NK-92 (cell line): ENCODE measurements around the gene PPP1R13B.
"Not testable (repeated sequence)": the region's sequence is repeated elsewhere in the genome, so short reads cannot be mapped to it uniquely, and the experiment has no call there.

Experiments used
- DNase-seq: peaks from one replicate; lab custom pipeline; 2025; ENCODE audit not compliant: unreplicated experiment; lab: John Stamatoyannopoulos, UW

Gene PPP1R13B

DNA sequence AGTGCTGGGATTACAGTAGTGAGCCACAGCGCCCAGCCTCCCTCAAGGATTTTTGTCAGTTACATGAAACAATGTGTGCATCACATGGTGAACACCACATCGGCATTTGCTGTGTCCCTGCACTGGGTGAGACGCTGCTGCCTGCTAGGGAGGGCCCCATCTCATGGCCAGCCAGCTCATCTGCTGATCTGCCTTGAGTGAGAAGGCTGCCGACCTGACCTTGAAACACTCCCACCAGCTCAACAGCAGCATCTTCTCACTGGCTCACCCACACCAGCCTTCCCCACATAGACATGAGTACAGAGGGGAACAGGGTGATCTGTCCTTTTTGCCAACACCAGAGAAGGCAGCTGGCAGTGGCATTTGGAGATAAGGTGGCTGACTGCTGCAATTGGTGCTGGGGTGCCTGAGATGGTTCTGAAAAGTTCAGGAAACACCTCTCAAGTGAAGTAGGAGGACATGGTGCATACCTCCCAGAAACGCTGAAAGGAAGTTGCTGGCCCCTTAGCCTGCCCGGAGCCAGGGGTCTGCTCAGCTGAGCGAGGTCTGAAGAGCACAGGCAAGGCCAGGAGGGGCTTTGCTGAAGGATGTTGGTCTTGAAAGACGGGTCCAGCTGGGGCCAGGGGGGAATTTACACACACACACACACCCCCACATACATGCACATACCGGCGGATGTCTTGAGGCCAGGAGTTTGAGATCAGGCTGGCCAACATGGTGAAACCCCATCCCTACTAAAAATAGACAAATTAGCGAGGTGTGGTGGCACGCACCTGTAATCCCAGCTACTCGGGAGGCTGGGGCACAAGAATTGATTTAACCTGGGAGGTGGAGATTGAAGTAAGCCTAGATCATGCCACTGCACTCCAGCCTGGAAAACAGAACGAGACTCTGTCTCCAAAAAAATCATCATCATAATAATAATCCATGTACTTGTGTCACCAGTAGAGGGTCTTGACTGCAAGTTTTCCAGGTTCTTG lies 14.3 kb upstream of the PPP1R13B start:
- DNase-seq = no peak

DNA sequence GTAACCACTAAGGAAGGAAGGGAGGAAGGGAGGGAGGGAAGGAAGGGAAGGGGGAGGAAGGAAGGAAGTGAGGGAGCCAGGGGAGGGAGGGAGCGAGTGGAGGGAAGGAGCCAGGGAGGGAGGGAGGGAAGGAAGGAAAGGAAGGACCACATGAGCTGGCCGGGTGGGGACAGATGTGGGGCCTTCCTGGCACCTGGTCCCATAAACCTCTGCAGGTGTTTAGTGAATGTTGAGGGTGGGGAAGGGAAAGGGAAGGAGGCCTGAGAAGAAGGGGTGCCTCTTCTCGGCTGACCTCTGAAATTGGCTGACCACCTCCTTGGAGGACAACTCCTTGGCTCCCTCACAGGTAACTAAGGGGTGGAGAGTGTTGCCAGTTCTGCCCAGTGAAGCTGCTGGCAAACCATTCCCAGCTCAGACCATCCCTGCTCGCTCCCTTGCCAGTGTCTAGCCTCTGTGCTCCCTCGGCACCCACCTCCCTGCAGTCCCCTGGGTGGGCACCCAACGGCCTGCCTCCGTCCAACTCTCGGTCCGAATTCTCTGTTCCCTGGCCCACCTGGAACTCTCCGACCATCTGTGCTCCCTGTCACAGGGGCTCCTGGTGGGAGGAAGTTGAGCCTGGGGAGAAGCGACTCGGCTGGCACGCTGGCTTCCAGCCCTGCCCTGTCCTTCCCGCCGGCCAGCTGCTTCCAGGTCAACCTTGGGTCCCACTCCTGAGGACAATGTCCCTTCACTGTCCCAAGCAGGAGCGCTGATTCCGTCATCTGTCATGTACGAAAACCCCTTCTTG lies 12.2 kb upstream of the PPP1R13B start:
- no peak for DNase-seq

DNA sequence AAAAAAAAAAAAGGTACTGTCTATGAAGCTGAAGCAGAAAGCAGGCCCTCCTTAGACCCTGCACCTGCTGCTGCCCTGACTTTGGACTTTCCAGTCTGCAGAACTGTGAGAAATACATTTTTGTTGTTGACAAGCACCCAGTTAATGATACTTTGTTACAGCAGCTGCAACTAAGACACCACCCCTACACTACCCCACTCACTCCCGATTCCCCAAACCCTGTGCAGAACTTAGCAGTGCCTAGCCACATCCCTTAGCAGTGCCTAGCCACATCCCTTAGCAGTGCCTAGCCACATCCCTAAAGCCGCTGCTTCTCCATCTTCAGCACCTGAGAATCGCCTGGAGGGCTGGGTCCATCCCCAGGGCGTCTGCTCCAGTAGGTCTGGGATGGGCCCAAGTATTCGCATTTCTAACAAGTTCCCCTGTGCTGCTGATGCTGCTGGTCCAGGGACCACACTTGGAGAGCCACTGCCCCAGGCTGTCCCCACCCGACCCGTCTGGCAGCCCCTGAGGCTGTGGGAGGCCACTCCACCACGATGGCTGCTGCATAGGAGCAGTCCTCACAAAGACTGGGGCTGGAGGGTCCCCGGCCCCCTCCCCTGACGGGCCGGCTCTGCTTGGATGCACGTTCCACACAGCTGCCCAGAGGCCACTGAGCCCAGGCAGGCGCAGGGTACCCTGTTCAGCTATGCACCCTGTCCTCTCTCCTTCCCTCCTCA lies 10.8 kb upstream of the PPP1R13B start:
- DNase-seq = no peak

DNA sequence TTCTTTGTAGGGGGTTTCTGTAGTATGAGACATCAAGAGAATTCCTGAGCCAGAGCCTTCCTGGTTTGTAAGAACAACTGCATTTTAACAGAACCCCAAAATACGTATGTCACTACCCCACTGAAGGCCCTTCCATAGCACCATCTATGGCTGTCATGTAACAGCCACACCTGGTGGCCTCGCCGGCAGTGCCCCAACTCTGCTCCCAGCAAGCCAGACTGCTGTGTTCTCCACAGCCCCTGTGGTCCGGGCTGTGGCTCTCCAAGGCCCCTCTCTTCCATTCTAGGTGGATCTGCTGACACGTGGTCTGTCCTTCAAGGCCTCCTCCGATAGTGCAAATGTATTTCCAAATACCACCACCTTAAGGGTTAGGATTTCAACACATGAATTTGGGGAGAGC lies 9.9 kb upstream of the PPP1R13B start:
- no peak for DNase-seq

DNA sequence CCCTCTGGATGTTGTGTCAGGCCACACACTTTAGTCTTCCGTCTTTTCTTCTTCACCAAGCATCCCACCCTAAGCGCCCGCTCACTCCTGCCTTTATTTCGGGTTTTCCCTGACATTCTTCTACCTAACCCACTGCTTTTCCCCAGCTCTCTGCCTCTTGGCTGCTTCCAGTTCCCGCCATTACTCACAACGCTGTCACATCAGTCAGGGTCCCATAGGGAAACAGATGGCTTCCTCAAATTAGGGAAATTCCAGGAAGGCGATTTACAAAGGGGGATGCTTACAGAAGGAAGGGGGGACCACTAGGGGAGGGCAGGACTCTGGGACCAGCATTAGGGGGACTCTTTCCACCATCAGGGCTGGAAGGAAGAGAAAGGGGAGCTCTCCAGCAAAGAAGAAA lies 9.2 kb upstream of the PPP1R13B start:
- DNase-seq = no peak

DNA sequence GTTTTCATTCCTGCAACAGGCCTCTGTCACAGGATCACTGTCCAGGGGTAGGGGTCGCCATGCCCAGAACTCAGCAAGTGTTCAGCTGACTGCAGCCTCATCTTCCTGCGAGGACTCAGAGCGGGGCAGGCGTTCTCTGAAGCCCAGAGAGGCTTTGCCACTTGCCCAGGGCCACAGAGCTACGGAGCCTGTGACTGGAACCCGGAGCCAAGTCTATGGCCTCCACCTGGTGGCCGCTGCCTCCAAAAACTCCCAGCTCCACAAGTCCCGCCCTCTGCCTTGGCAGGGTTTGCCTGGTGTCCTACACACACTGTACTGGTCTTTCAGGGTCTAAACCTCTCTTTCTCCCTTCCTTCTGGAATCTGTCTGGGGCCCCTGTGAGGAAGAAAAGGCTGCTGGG lies 8.7 kb upstream of the PPP1R13B start:
- no peak for DNase-seq

DNA sequence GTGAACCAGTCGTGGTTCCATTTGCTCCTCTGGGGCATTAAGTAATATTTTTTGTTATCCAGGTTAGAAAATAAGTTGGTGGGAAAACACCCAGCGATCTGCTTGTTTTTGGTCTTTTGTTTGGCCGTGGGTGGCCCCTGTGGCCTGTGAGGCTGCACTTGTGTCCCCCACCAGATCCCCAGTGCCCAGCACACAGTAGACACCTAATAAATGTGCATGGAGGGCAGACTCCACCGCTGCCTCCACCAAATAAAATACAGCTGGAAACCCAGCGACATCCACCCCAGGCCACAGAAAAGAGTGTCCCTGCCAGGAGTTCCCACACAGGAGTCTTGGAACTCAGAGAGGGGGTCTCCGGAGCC lies 8.3 kb upstream of the PPP1R13B start:
- no peak for DNase-seq

DNA sequence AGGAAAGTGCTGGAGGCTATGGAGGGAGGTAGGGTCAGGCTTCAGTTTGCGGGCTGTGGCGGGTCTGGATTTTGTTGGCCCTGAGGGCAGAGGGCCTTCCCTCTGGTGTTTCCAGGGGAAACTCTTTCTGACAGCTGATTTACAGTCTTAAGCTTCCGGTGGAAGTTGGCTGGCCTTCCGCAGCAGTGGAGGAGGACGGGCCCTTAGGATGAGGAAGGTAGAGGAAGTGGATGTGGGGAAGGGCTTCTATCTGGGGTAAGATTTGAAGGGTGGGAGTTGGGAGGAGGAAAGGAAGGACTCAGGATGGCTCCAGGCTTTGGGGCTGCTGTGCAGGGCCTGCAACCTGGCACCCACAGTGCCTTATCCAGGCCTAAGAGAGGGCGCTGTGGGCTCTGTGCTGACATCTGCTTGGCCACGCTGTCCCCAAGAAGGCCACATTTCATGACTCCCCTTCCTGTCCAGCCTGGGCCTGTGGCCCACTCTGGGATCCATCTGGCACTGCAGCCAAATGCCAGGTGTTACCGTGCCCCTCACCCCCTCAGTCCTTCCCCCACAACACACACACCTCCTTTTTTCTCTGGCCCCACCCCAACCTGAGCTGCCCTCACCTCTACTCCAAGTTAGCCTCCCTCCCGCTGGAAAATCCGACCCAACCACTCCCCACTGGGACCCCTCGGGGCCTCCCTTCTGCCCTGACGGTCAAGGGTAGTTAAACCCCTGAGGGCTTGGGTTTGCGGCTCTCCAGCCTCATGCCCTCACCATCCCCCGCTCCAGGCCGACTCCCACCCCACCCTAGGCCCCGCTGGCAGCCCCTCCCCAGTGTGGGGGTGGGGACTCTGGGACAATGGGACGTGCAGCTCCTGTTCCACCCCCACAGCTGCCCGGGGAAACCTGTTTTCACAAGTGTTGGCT lies 7.7 kb upstream of the PPP1R13B start:
- DNase-seq = no peak

DNA sequence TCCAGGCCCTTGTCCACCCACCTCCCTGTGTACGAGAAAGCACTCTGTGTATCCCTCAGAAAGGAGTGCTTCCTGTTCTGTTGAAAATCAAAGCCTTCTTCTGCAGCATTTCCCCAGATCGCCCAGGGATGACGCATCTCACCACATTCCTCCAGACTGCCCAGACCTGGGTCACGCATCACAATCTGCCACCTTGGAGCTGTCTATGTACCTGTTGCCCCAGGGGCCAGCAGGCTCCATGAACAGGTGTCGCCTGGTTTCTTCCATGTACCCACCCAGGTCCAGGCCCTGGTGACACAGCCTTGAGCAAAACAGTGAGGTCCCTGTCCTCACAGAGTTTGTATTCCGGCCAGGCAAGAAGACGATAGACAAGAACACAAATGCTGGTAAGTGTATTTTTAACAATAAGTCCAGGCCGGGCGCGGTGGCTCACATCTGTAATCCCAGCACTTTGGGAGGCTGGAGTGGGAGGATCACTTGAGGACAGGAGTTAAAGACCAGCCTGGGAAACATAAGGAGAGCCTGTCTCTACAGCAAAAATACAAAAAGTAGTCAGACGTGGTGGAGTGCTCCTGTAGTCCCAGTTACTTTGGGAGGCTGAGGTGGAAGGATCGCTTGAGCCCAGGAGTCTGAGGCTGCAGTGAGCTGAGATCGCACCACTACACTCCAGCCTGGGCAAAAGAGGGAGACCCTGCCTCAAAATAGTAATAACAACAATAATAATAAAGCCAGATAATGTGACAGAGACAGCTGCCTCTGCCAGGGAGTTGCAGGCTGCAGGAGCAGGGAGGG lies 6.8 kb upstream of the PPP1R13B start:
- DNase-seq = no peak

DNA sequence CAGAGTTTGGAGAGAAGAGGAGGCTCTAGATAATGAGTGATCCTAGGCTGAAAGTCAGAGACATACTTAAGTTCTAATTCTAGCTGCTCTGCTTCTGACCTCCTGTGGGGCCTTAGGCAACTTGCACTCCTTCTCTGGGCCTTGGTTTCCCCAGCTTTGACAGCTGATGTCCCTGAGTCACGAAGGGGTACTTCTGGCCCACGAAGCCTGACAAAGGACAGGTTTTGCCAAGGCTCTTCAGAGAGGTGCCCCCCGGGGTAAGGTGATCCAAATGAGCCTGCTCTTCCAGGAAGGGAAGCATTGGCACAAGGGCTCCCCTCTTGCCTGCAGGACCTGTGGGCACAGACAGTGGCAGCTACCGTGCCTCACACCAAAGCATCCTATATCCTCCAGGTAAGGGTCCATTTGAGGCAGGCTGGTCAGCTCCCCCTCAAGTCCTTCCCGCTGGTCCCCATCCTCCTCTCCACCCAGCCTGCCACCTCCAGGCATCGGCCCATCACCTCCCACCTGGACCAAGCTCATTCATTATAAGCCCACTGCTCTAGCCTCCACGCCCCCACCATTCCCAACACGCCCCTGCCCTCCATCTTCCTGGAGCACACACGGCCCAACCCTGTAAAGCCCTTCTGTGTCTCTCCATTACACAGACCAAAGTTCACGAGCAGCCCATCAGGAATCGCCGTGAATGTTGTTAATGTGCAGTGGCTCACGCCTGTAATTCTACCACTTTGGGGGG lies 1.9 kb upstream of the PPP1R13B start:
- DNase-seq = no peak

DNA sequence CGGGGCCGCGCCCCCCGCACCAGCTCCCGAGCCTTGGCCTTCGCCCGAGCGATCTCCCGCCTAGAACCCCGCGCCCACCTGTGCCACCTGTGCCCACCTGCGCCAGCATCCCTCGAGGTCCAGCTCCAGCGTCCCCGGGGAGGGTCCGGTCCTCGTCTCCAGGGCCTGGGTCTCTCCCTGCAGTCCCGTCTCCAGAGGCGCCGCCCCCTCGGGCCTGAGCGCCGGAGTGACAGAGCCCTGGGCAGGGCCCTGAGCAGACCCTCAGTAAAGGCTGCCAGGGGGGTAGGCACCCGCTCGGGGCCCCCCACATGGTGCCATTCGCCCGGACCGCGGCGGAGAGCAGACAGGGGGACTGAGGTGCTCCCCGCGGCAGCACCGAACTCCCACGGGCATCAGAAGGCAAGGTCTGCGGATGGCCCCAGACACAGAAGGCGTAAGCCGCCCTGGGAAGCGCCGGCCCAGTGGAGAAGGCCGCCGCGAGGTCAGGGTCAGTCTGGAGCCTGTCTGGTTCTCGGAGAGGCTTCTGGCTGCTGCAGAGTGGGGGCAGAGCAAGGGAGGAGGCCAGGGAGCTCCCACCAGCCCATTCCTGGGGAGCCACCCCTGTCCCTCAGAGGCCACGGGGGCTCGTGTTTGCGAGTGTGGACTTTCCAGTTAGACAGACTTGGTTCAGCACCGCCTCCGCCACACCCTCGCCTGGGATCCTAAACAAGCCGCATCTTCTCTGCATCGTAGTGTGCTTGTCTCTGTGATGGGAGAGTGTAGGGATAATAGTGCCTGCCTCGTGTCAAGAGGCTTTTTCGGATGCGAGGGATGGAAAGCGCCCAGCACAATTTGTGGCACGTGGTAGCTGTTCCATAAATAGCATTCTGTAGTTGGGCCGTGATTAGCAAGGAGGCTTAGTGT lies 1.1 kb upstream of the PPP1R13B start:
- no peak for DNase-seq

DNA sequence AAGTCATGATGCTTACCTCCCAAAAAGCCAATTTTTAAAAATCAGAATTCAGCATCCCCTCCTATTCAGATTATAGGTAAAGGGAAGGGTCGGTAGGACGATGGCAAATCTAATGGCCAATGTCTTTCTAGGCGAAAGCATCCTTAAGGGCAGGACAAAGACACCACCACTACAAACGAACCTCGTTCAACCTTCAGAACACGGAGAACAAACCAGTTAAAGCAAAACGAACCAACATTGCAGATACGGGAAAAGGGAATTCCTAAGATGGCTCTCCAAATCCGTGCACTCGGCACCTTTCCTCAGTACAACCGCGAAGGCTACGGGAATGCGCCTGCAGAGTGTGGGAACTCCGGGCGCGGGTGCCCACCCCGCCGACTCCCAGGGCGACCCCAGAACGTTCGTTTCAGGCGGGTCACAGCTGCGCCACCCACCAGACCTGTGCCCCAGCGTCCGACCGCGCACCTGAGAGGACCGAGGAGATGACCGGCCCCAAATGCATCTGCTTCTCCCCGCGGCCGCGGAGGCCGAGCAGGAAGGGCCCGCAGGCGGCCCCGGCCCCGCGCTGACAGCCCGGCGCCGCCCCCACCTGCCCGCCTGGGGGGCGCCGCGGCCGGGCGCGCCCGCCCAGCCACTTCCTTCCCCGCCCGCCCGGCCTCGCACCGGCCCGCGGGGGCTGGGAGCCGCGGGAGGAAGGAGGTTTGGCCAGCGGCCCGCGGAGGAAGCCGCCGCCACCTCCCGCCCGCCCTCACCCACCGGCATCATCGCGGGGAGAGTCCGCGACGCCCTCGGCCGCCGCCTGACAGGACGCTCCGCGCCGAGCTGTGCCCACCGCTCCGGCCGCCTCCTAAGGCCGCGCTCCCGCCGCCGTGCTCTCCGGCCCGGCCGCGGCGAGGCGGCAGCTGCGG lies 578 bp downstream of the PPP1R13B start:
- no peak for DNase-seq

DNA sequence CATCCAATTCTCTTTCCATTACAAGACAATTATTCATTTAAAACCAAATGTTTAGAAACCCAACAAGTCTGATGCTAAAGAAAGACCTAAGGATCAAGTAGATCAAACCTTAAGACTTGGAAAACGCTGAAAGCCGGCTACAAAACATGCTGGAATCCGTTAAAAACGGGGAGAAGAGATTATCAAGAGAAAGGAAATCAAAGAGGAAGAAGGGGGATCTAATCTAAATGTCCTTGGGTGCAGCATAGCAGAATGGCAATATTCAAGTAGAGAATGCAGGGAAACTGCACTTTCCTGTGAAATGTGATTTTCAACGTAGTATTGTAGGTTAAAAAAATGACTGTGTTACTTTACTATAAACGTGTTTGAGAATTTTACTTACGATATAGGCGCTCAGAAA lies 1.3 kb downstream of the PPP1R13B start:
- no peak for DNase-seq

DNA sequence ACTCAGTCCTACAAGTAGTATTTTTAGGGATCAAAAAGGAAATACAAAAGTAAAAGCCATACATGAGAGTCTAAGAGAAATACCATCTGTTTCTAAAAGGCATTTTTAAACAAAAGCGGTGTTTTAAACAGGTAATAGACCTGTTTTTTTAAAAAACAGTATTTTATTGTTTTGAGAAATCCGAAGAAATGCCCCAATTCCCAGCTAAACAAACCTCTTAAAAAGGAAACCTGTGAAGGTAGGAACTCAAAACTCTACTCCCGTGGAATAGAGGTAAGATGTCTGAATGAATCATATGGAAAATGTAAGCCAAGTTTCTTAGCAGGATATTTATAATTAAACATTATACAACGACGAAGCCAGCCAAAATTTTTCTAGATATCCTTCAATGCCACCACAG lies 2.0 kb downstream of the PPP1R13B start:
- no peak for DNase-seq

DNA sequence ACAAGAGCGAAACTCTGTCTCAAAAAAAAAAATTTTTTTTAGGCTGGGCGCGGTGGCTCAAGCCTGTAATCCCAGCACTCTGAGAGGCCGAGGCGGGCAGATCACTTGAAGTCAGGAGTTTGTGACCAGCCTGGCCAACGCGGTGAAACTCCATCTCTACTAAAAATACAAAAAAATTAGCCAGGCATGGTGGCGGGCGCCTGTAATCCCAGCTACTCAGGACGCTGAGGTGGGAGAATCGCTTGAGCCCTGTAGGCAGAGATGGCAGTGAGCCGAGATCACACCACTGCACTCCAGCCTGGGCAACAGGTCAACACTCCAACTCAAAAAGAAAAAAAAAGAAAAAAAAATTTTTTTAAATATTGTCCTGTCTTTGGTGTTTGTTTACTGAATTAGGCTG lies 6.1 kb downstream of the PPP1R13B start:
- DNase-seq = not testable (repeated sequence)

DNA sequence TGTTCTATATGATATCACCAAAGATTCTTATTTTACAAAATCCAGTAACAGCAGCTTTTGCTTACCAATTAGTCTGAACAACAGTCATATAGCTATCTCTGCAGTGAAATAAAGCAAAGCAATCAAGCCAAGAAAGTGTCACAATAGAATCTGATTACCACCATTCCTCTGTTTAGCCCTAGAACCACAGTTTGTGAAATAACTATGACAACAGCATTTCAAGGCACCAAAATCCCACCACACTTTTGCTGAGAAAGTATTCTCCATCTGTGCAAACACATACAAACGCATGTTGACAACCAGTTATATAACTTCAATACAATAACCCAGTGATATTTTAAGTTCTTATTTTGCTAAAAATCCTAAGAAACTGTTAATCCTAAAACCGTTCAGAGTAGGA lies 7.4 kb downstream of the PPP1R13B start:
- no peak for DNase-seq

DNA sequence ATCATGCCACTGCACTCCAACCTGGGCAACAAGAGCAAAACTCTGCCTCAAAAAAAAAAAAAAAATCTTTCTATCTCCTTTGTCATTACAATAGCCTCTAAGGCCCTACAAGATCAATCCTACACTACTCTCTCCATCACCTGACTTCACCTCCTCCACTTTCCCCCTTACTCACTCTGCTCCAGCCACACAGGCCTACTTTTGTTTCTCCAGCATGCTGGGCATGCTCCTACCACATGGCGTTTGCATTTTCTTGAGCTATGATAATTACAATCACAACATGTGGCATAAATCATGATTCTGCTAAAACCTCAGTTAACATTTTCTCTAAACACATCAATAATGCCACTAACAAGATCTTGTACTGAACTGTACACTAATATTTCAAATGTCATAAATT lies 7.8 kb downstream of the PPP1R13B start:
- DNase-seq = no peak
